ENCODE measurements around the gene MAPT. TPM values are rescaled to one million over a fixed set of nuclear protein-coding genes. Genes with fewer than 3 reads are reported as not detected.
"Not testable (repeated sequence)": the region's sequence is repeated elsewhere in the genome, so short reads cannot be mapped to it uniquely, and the experiment has no call there.

Gene MAPT
- total RNA-seq, 1 experiment from 2014 or later: 37.5 TPM

DNA sequence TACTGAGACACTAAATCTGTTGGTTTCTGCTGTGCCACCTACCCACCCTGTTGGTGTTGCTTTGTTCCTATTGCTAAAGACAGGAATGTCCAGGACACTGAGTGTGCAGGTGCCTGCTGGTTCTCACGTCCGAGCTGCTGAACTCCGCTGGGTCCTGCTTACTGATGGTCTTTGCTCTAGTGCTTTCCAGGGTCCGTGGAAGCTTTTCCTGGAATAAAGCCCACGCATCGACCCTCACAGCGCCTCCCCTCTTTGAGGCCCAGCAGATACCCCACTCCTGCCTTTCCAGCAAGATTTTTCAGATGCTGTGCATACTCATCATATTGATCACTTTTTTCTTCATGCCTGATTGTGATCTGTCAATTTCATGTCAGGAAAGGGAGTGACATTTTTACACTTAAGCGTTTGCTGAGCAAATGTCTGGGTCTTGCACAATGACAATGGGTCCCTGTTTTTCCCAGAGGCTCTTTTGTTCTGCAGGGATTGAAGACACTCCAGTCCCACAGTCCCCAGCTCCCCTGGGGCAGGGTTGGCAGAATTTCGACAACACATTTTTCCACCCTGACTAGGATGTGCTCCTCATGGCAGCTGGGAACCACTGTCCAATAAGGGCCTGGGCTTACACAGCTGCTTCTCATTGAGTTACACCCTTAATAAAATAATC lies 119.3 kb downstream of the MAPT start:
- ATAC-seq: no peak
- intact Hi-C loops (cut with micrococcal nuclease): no loop called here
- POLR2A ChIA-PET: no interaction called here

DNA sequence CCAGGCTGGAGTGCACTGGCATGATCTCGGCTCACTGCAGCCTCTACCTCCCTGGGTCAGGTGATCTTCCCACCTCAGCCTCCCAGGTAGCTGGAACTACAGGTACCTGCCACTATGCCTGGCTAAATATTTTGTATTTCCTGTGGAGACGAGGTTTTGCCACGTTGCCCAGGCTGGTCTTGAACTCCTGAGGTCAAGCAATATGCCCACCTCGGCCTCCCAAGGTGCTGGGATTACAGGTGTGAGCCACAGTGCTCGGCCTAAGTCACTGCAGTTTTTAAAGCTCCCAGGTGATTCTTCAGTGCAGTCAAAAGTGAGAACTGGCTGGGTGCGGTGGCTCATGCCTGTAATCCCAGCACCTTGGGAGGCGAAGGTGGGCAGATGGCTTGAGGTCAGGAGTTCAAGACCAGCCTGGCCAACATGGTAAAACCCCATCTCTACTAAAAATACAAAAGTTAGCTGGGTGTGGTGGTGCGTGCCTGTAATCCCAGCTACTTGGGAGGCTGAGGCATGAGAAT lies 125.1 kb downstream of the MAPT start:
- H3K9me2 ChIP-seq (ENCODE audit: insufficient read depth); H3K27me3 ChIP-seq (ENCODE audit: insufficient read depth, low read length); H3K27ac ChIP-seq (ENCODE audit: low read depth, low read length); DNase-seq (ENCODE audit: low read depth, low spot score); BruUV-seq (replicated peaks); POLR2A ChIA-PET; H3K9me3 ChIP-seq (ENCODE audit: control insufficient read depth in 1 of 2, insufficient read depth in 1 of 2, low read depth in 1 of 2, low read length in 2 of 2); RAD21 ChIA-PET (ENCODE audit: low non-redundant PET in 1 of 2, low total read pairs in 2 of 2, uncharacterized antibody in 2 of 2, unreplicated experiment in 2 of 2); ATAC-seq; H3K4me2 ChIP-seq (ENCODE audit: low read length); H3K79me2 ChIP-seq (ENCODE audit: insufficient read depth, low read length); H2AFZ ChIP-seq (ENCODE audit: low read depth, low read length, poor library complexity, severe bottlenecking); CTCF ChIA-PET; H3K4me3 ChIP-seq (replicated peaks in 1 of 2; ENCODE audit: low read depth in 1 of 2, low read length in 2 of 2); H3K9ac ChIP-seq (ENCODE audit: low read length); H3K4me1 ChIP-seq (ENCODE audit: control insufficient read depth in 1 of 2, insufficient read depth in 2 of 2, low read length in 2 of 2); H4K20me1 ChIP-seq (ENCODE audit: insufficient read depth); intact Hi-C loops (cut with micrococcal nuclease): not testable (repeated sequence)
- H3K36me3 ChIP-seq (ENCODE audit: control insufficient read depth in 1 of 2, insufficient read depth in 2 of 2, low read length in 2 of 2): peaks cover 9 to 11% of the 10 kb centered on the region in 2 experiments; a peak in 3 of 4 replicates

More for the DNA sequence above, 119.3 kb downstream of the MAPT start:
- Histone ChIP-seq H3K4me3 (replicated peaks in 1 of 2; ENCODE audit: low read depth in 1 of 2, low read length in 2 of 2) (no peak overlapping the region), H3K9me2 (ENCODE audit: insufficient read depth) (no peaks in the 10 kb centered on the region), H3K9me3 (ENCODE audit: control insufficient read depth in 1 of 2, insufficient read depth in 1 of 2, low read depth in 1 of 2, low read length in 2 of 2) (no peaks in the 10 kb centered on the region), H3K9ac (ENCODE audit: low read length) (no peak overlapping the region), H2AFZ (ENCODE audit: low read depth, low read length, poor library complexity, severe bottlenecking) (no peak overlapping the region), H4K20me1 (ENCODE audit: insufficient read depth) (no peaks in the 10 kb centered on the region), H3K4me1 (ENCODE audit: control insufficient read depth in 1 of 2, insufficient read depth in 2 of 2, low read length in 2 of 2) (no peaks in the 10 kb centered on the region), H3K36me3 (ENCODE audit: control insufficient read depth in 1 of 2, insufficient read depth in 2 of 2, low read length in 2 of 2) (no peaks in the 10 kb centered on the region), H3K27ac (ENCODE audit: low read depth, low read length) (no peak overlapping the region), H3K4me2 (ENCODE audit: low read length) (no peak overlapping the region), H3K27me3 (ENCODE audit: insufficient read depth, low read length) (no peaks in the 10 kb centered on the region), H3K79me2 (ENCODE audit: insufficient read depth, low read length) (no peaks in the 10 kb centered on the region)
- no peak for DNase-seq (ENCODE audit: low read depth, low spot score)
- no TSS peak for BruUV-seq (replicated peaks)
- TF ChIP-seq YY1 (IDR thresholded peaks at IDR 0.05; ENCODE audit: extremely low read depth, insufficient replicate concordance, low read depth, low read length) (no peak), SIN3A (IDR thresholded peaks at IDR 0.05; ENCODE audit: low read depth) (no peak)
- CTCF ChIA-PET: no interaction called here
- RAD21 ChIA-PET (ENCODE audit: low non-redundant PET in 1 of 2, low total read pairs in 2 of 2, uncharacterized antibody in 2 of 2, unreplicated experiment in 2 of 2): no interaction called here

Data from HCT116 (cell line).